EL (cell line): ENCODE results near the gene JAZF1.
A peak's percentile ranks its signal among the peaks of the same experiment; 100 is the strongest.
"Not testable (repeated sequence)": the region's sequence is repeated elsewhere in the genome, so short reads cannot be mapped to it uniquely, and the experiment has no call there.

ENCODE experiments used
- DNase-seq: peaks from one replicate; pipeline ENCODE4 v3.0.0-alpha.2; 2016

JAZF1 gene

DNA sequence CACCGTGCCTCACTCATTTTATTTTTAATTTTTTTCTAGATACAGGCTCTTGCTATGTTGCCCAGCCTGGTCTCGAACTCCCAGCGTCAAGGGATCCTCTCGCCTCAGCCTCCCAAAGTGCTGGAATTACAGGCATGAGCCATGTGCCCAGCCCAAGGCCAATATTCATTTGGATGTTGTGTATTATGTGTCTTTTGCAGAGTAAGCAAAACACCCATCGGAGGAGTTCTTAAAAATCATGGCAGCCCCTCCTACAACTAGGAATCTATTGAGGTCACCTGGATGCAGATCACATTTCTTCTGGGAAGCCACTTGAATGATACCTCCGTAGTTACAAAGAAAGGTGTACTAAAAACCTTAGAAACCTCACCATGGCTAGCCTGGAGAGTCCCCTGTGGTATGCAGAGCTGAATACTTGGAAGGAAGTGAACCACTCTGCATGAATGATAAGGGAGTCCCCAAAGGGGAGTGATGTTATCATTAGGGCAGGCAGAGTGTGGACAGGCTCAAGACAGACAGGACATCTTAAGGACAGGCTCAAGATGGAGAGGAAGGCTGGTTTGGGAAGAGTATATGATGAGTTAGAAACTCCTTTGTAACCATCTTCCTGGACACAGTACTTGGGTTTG, 254.9 kb downstream of the JAZF1 start:
- DNase-seq, result no peak

DNA sequence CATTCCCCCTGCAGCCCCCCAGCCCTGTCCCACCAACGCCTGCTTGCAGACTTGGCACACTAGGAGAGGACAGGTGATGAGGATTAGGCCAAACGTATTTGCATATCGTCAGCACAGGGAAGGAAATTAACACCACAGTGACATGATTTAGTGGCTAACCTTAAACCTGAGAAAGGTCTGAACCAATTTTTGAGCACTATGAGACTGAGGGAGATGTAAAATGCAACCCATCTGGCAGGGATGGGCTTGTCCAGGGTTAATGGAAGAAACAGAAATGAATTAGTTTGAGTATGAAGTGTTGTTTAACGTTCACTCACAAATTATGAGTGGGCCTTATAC, 257.0 kb downstream of the JAZF1 start:
- no peak for DNase-seq

- DNase-seq, result no peak
Observed at GRCh38 chr7:27922907-27923641, 257.5 kb downstream of the JAZF1 start.

DNA sequence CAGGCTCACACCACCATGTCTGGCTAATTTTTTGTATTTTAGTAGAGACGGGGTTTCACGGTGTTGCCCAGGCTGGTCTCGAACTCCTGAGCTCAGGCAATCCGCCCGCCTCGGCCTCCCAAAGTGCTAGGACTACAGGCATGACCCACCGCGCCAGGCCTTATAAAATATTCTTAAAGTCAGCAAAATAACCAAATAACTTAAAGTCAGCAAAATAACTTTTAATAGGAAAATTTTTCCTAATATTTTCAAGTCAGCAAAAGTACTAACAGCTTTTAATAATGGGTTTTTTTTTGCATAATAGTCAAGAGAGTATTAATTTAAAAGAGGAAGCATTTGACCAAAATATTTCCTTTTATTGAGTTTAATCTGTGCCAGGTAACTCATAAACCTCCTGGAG, 258.2 kb downstream of the JAZF1 start:
- DNase-seq, result not testable (repeated sequence)

- DNase-seq, result peak; percentile 91
Observed at GRCh38 chr7:27921081-27921836, 259.3 kb downstream of the JAZF1 start.

GRCh38 chr7:27920281-27920946, 260.2 kb downstream of the JAZF1 start:
- no peak for DNase-seq

- DNase-seq, result no peak
Observed at GRCh38 chr7:27918503-27918902, 262.1 kb downstream of the JAZF1 start.

DNA sequence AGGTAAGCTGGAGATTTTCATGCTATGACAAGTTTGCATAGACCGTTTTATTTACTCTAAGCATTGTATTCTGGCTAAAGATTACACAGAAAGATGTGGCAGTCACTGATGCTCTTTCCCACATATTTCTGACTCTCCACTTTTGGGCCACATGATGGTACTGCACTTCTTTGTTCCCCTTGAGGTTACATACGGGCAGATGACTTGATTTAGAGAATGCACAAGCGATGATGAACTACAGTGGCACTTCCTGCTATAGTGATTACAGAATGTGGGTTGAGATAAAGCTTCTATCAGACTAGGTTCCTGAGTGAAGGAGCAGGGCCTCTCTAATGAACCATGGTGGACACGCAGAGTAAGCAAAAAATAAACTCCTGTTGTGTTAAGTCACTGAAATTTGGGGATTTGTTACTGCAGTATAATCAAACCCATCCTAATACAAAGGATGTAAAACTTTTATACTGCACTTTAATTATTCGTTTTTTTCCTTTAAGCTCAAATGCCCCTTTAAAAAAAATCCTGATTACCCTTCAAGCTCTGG, 262.8 kb downstream of the JAZF1 start:
- DNase-seq, result peak; percentile 85

DNA sequence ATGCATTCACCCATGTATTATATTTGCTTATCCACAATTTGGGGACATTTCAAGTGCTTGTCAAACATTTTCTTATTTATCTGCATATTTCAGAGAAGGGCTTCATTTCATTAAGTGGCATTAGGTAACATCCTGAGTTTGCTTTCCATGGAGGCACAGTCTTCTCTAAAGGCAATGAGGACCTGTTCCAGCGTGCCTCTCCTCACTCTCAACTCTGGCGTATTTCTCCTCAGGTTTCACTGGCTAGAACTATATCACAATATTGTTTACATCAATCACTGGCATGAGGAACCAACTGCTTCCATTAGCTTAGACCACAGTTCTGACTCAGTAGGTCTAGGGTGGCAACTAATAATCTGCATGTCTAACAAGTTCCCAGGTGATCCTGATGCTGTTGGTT, 263.5 kb downstream of the JAZF1 start:
- DNase-seq, result no peak

- no peak for DNase-seq
Observed at GRCh38 chr7:27916372-27916771, 264.2 kb downstream of the JAZF1 start.

GRCh38 chr7:27914409-27914808, 266.2 kb downstream of the JAZF1 start:
- DNase-seq, result no peak

GRCh38 chr7:27912751-27913150, 267.8 kb downstream of the JAZF1 start:
- no peak for DNase-seq

DNA sequence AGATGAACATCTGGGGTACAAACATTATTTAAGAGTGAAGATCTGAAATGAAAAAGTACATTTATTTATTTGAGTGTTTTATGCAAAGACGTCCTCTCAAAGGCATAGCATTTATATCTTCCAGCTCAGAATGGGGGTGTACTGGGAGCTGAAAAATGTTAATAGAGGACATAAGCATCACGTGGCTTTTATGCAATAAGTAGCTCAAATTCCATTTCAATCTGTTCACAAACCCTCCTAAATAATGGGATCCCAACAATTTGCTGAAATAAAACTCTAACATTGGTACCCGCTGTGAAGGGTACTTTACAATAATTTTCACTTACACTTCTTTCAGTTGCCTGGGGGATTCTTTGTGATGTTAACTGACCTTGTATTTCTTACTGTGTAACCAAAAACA, 268.7 kb downstream of the JAZF1 start:
- DNase-seq, result no peak

- DNase-seq, result peak; percentile 73
Observed at GRCh38 chr7:27910326-27910725, 270.3 kb downstream of the JAZF1 start.

- DNase-seq, result no peak
Observed at GRCh38 chr7:27908534-27909165, 271.9 kb downstream of the JAZF1 start.

DNA sequence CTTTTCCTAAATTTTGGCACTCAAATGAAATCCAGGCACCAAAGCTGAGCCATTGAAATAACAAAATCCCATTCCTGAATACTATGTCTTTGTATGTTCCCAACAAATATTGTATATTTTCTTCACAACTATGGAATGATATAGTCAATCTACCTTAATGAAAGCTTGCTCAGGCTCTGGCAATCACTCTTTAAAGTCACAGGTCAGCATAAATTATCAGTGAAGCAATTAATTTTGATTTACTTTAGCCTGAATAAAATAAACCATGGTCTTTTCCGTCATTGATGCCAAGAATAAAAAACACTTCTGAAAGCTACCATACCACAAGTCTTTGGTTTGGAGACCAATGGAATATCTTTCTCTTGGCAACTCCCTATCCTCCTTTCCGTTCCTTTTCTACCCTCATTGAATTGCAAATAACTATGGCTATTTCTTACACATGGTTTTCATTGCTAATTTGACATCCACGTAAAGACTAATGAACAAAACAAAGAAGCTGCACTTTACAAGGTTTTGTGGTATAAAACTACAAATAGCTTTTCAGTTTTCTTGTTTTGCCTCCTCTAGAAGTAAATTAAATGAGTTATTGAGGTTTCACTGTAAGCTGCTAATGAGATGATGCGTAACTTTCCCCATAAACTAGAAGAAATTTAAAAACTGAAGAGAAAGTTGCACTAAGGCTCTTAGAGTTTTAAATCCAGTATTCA, 274.1 kb downstream of the JAZF1 start:
- DNase-seq, result no peak

GRCh38 chr7:27905951-27906350, 274.6 kb downstream of the JAZF1 start:
- no peak for DNase-seq

DNA sequence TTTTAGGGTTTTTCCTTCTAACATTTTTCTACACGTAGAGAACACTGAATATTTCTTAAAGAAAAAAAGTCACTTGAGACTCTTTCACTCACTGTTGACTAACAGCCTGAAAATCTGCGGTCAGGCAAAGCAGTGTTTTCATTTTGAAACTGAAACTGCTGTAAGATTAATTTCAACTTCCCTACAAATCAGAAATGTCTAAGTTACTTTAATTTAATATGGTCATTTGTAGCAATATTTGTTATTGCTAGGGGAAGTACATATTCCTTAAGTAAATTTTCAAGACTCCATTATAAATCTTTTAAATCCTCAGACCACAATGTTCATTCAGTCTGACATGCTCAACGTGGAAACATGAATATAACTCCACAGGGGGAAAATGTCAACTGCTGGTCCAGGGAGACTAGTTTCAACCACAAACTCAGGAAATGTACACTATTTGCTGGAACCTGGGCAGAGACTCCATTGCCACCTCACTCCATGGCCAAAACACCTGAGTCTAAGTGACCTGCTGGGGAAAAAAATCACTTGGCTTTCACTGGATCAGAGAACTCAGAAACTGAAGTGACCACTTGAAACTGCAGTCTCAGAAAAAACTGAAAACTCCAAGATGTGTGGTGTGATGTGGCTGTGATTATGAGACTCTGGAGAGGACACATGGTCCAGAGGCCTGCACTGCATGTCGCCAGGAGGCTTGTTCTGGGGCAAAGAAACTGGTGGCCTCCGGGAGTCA, 279.4 kb downstream of the JAZF1 start:
- peak; percentile 62 for DNase-seq

DNA sequence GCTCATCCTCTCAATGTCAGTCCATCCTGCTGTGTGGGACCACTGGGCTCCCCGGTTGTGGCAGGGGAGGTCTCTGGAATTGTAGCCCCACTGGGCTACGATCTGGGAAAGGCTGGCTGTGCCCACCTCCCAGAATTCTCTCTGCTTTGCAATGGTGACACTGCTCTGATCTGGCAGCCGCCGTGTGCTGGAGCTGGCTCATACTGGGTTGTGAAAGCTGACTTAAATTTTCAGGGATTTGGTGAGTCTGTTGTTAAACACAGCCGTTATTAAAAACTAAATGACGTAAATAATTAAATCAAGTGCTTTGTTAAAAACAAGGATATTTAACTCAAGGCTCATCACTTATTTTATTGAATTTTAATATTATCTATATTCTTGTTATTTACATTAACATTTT, 280.6 kb downstream of the JAZF1 start:
- no peak for DNase-seq

GRCh38 chr7:27899601-27900000, 281.0 kb downstream of the JAZF1 start:
- DNase-seq, result no peak

- no peak for DNase-seq
Observed at GRCh38 chr7:27897441-27897847, 283.2 kb downstream of the JAZF1 start.
